Measurements from ENCODE around the gene GMIP.

The GMIP gene

DNA sequence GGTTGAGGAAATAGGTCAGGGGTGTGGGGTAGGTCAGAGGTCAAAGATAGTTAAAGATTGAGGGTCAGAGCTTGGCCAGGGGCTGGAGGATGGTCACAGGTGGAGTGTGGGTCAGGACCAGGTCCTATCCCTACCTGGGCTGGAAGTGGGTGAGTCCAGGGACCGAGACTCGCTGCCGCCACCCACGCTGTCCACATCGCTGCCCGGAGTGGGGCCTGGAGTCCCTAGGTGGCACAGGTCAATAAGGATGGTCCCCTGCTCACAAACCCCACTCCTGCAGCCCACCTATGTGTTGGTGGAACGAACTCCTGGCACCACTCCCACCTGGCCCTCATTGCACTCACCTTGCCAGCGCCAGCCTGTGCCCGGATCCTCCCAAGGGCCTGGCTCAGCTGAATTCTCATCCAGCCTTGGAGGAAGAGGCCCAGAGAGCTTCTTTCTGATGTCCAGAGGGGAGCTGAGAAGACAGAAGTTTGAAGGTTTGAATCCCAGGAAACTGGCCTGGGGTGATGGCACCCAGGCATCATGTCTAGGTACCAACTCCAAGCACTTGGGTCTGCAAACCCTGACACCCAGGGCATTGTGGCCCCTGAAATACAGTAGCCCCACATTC is 6.8 kb downstream of the GMIP start:
- DNase-seq (ENCODE audit: low read depth in 2 of 2) = no peak

GRCh38 chr19:19635313-19635702 is 8.1 kb downstream of the GMIP start:
- DNase-seq (ENCODE audit: low read depth in 2 of 2) = no peak

- no peak for DNase-seq (ENCODE audit: low read depth in 2 of 2)
These were observed 8.7 kb downstream of the GMIP start for GRCh38 chr19:19634516-19635312.

GRCh38 chr19:19633711-19634515 is 9.5 kb downstream of the GMIP start:
- DNase-seq (ENCODE audit: low read depth in 2 of 2) = no peak

DNA sequence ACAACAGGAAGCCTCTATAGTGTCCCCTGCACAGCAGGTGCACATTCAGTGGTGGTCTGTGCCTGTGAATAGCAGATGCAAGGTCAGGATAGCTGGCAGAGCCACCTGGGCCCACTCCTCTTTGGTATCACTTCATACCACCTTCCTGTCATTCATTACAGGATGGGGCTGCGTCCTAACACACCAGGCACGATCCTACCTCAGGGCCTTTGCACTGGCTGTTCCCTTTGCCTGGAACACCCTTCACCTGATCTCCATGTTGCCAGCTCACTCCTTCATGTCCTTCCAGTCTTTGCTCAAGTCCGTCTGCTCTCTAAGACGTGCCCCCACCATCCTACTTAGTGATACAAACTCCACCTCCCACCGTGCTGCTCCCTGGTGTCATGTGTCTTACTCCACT is 10.8 kb downstream of the GMIP start:
- DNase-seq (ENCODE audit: low read depth in 2 of 2) = no peak

DNA sequence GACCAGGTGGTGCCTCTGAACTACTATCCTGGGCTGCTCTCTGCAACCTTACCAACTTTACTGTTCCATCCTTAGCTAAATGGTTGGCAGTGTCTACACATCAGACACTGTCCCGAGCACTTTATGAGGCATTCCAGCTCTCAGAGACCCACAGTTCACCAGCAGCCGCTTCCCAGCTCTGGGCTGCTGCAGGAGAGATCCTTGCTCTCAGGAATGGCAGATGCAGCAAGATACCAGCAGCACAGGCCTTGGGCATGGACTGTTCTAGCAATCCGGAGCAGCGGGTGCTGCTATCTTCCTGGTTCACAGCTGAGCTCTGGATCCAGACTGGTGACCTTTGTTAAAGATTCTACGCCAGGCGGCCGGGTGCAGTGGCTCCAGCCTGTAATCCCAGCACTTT is 12.1 kb downstream of the GMIP start:
- DNase-seq (ENCODE audit: low read depth in 2 of 2) = no peak

- no peak for DNase-seq (ENCODE audit: low read depth in 2 of 2)
These were observed 13.0 kb downstream of the GMIP start for GRCh38 chr19:19630426-19630825.

GRCh38 chr19:19630062-19630414 is 13.4 kb downstream of the GMIP start:
- DNase-seq (ENCODE audit: low read depth in 2 of 2) = no peak

DNA sequence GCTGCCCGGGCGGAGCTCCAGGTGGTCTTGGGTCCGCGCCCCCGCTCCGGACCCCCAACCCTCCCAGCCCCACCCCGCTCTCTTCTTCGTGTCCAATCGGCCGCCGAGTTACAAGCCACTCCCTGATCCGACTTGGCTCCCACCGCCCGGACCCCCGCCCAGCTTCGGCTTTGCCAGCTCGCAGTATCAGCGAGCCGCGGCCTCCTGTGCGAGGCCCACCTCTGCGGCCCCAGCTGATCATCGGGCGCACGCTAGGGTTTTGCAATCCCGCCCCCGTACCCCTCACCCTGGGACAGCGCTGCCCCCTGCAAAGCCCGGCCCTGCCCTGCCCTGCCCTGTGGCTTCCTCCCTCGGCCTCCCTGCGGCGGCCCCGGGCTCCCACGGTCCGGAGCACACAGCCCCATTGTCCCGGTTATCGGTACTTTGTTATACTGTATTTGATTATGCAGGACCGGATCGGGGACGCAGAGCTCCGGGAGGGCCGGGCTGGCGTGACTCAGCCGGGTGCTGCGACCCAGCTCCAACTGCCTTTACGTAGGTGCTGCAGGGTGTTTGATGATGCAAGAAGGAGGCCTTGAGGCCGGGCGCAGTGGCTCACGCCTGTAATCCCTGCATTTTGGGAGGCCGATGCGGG is 14.8 kb downstream of the GMIP start:
- DNase-seq (ENCODE audit: low read depth in 2 of 2) = no peak

DNA sequence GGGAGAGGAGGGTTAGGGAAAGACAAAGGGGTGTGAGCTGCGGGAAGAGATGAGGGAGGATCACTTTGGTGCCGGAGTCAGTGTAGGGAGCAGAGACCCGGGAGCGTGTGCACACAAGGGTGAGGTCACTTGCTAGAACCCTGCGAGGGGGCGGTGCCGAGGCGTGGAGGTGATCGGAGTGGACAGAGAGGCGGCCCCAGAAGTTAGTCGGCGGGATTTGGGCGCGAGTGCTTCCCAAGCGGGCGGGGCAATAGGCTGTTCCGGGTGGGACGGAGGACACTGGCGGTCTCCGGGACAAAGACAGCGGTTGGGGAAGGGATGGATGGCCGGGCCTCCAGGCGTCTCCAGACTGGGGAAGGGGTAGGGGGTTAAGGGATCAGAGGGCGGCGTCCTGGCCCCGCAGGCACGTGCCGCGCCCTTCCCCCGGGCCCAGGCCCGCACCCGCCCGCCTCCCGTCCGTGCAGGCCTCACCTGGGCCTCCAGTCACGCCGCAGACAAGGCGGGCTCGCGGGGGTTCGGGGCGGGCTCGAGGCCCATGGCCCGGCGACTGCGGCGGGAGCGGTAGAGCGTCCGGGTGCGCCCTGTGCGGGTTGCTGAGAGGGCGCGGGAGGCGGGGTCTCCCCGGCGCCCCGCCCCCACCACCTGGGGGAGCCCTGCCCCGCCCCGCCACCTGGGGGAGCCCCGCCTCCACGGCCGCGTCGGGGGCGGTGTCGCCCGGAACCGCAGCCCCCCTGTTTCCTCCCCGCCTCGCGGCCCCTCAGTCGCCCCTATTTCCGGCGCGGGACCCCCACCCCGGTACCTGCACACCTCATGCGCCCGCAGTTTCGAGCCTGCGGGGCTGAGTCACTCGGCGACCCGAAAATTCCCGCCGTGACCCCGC is 15.6 kb downstream of the GMIP start, which contains the start of gene LPAR2:
Gene LPAR2 (minus strand): TSS at position 600 of the 880 bp plus-strand sequence. CDS start 945 bp downstream, outside the sequence.
- DNase-seq (ENCODE audit: low read depth in 2 of 2) = peak; percentile 44 to 54

DNA sequence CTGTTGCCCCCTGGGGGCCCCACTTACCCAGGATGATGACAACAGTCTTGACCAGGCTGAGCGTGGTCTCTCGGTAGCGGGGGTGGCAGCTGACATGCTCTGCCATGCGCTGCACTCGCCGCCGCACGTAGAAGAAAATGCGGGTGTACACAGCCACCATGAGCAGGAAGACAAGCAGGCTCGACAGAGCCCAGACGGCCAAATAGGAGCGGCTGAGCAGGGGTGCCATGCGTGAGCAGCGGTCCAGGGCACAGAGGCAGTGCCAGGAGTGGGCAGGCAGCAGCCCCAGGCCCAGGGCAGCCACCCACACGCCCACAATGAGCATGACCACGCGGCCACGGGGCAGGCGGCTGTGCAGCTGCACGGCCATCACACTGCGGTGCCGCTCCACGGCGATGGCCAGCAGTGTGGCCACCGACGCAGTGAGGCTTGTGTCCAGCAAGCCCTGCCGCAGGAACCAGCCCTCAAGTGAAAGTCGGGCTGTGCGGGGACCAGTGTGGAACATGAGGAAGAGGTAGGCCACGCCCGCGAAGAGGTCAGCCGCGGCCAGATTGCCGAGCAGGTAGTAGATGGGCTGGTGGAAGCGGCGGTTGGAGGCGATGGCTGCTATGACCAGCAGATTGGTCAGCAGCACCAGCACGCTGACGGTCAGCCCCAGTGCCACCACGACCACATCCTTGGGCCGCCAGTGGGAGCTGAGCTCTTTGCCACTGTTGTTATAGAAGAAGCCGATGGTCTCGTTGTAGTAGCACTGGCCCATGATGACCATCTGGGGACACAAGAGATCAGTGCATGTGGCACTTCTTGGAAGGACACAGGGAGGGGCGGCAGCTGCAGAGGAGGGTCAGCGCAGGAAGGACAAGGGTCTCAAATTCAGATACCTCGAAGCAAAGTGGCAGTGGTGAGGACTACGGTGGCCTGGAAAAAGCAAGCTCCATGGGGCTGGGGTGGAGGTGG is 16.7 kb downstream of the GMIP start:
- DNase-seq (ENCODE audit: low read depth in 2 of 2) = no peak

DNA sequence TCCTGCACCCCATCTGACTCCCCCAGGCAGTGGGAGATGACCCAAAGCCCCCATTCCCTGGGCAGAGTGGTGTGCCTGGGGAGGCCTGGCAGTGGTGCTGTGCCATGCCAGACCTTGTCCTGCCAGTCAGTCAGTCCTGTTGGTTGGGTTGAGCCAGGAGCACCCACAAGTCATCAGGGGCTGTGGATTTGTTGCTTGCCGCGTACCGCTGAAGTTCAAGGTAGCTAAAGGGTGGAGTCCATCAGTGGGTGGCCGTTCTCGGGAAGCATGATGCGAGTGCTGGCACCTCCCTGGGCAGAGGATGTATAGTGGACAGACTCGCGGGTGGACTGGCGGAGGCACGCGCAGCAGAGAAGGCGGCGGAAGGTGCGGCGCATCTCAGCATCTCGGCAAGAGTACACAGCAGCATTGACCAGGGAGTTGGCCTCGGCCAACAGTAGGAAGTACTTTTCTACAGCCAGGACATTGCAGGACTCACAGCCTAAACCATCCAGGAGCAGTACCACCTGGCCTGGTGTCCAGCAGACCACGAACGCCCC is 19.4 kb downstream of the GMIP start:
- DNase-seq (ENCODE audit: low read depth in 2 of 2) = no peak

DNA sequence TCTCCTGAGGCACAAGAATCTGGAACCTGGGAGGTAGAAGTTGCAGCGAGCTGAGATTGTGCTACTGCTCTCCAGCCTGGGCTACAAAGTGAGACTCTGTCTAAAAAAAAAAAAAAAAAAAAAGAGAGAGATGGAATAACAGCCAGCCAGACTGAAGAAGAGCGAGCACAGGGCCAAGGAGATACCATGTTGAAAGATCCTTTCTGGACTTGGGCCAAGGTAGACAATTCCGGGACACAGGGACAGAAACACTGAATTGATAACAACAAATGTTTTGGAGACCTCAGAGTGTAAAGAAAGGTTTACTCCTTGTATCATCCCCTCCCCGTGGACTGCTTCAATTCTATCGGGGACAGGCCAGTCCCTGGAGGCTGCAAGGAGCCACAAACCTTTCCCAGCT is 20.1 kb downstream of the GMIP start:
- no peak for DNase-seq (ENCODE audit: low read depth in 2 of 2)

DNA sequence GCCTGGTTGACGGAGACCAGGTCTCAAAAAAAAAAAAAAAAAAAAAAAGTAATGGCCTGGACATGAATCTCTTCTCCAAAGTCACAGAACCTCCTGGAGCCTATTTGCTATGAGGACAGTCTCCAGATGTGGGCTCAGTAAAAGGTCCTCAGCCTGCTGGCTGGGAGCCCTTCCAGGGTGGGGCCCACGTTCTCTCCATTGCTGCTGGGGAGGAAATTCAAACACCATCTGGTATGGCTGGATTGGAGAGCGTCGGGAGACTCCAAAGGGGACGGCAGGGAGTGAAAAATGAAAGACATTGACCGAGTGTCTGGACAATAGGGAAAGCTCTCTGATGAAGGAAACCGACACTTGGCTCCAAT is 23.6 kb downstream of the GMIP start:
- no peak for DNase-seq (ENCODE audit: low read depth in 2 of 2)

GRCh38 chr19:19619181-19619848 is 24.1 kb downstream of the GMIP start:
- DNase-seq (ENCODE audit: low read depth in 2 of 2) = no peak

DNA sequence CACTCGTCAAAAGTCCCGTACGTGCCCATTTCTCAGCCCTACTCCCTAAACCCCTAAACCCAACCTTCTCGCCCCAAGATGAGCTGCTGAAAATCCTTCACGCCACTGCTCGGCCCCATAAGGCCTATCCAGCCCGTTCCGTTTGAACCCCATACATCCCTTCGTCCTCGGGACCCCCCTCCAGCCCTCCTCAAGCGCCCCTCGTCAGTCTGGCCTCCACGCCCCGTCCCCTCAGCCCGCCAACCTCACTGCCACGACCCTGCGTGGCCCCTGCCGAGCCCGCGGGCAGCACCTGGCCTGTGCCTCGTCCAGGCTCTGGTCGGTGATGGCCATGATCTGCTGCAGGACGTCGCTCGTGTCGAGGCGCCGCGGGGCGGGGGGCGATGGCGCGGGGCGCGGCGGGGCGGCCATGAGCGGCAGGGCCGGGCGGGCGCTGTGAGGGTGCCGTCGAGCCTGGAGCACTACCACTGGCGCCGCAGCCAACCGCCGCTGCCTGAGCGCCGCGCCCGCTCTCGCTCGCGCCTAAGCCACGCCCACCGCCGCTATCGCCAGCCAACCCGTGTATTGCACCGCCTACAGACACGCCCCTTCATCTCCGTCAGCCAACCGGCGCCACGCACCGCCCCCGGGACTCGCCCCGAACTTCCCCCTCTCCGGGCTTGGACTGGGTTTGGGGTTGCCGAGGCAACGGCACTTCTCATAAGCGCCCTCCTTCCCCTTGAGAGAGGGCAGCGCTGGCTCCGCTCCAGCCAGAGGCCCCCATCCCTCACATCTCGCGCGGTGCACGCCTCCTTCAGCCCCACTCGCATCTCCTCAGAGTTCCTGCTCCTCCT is 25.0 kb downstream of the GMIP start, which contains the start of gene PBX4:
Gene PBX4 (minus strand): TSS at position 469 of the 833 bp plus-strand sequence. CDS start 58 bp downstream, at position 411.
- DNase-seq (ENCODE audit: low read depth in 2 of 2) = peak; percentile 98 to 99

- DNase-seq (ENCODE audit: low read depth in 2 of 2) = no peak
These were observed 28.4 kb downstream of the GMIP start for GRCh38 chr19:19615086-19615485.

DNA sequence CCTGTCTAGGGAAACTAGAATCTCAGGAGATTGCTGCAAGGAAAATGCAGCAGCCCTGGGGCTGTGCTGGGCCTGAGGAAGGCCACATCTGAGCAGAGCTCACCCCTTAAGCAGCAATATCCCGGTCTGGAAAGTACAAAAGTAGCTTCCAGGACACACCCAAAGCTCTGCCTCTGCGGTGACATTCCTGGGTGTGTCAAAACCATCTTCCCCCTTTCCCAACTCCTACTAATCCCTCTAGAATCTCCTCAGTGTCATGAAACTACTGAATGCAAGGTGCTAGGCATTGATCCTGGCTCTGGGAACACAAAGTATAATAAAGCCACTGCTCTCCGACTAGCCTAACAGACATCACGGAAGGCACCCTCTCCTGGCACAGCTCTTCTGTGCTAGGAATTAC is 30.0 kb downstream of the GMIP start:
- no peak for DNase-seq (ENCODE audit: low read depth in 2 of 2)

All from stimulated activated CD4-positive, alpha-beta T cell treated with anti-CD3 and anti-CD28 coated beads, Interleukin-4, amount 100 ng/mL, for 48 hours (primary cell).